ENCODE data around the gene FRMD7.
"Not testable (repeated sequence)": the region's sequence is repeated elsewhere in the genome, so short reads cannot be mapped to it uniquely, and the experiment has no call there.

- TF ChIP-seq CTCF, POLR2AphosphoS5 (IDR thresholded peaks at IDR 0.05): not testable (repeated sequence)
Measured at GRCh38 chrX:132098704-132099103, 29.1 kb downstream of the FRMD7 start.
